HCT116 (cell line): ENCODE data around the gene MVK. TPM values are rescaled to one million over a fixed set of nuclear protein-coding genes. Genes with fewer than 3 reads are reported as not detected.

Experiments
- ATAC-seq: fragments of 200-7000 bp; cut with Tn5 transposase; 2 replicates; pipeline ENCODE4 v1.9.1; 2020; ENCODE audit warnings: mild to moderate bottlenecking, moderate library complexity
- BruUV-seq: library from RNA; stranded (reverse); fragments of 400-500 nt; replicated peaks from 2 replicates; lab custom pipeline; 2021; lab: Mats Ljungman, UMichigan
- CTCF ChIA-PET: fragments of 300-600 bp; sonication (Branson Sonifier 250); formaldehyde crosslinking; loops from one replicate; lab custom pipeline; 2021; ENCODE audit warnings: antibody characterized with exemption; lab: Charles Lee
- POLR2A ChIA-PET: fragments of 300-600, 350-600 bp; sonication (Branson Sonifier 250); formaldehyde crosslinking; loops from one replicate; lab custom pipeline; 2021; ENCODE audit warnings: antibody characterized with exemption; lab: Charles Lee
- RAD21 ChIA-PET, 2 experiments: fragments of 300-600 bp; sonication (Branson Sonifier 250); formaldehyde crosslinking; loops; one replicate each; lab custom pipeline; 2023; ENCODE audit warnings: low total read pairs in 2 of 2; ENCODE audit not compliant: uncharacterized antibody in 2 of 2, unreplicated experiment in 2 of 2, low non-redundant PET in 1 of 2; lab: Charles Lee
- DNase-seq: peaks from one replicate; pipeline ENCODE4 v3.0.0-alpha.2; 2010; ENCODE audit warnings: low read depth, low spot score
- H2AFZ ChIP-seq: fragments of 200-600 bp; shearing (Covaris generic), sonication (generic); 2 replicates; pipeline ENCODE4 v1.6.1; 2017; ENCODE audit warnings: low read depth, mixed run types, mixed read lengths, antibody characterized with exemption, low read length; ENCODE audit not compliant: poor library complexity, severe bottlenecking
- H3K27ac ChIP-seq: 2 replicates; pipeline ENCODE4 v1.5.1; 2012; ENCODE audit warnings: low read depth, low read length
- H3K27me3 ChIP-seq: fragments of 200-600 bp; sonication (generic); 2 replicates; pipeline ENCODE4 v1.6.1; 2016; ENCODE audit warnings: mixed run types, low read length, mixed read lengths; ENCODE audit not compliant: insufficient read depth
- H3K36me3 ChIP-seq, 2 experiments: fragments of 200-500 bp in 1 of 2; fragments of 200-600 bp in 1 of 2; sonication (Bioruptor generic) in 1 of 2; sonication (generic) in 1 of 2; 2 replicates each; pipeline versions ENCODE4 v1.5.1 to v1.6.1; 2014 to 2016; ENCODE audit warnings: low read length in 2 of 2, inconsistent platforms in 1 of 2, mixed read lengths in 1 of 2, mixed run types in 1 of 2; ENCODE audit not compliant: insufficient read depth in 2 of 2, control insufficient read depth in 1 of 2
- H3K4me1 ChIP-seq, 2 experiments: fragments of 200-600 bp in 1 of 2; sonication (generic) in 1 of 2; 2 replicates each; pipeline versions ENCODE4 v1.5.1 to v1.6.1; 2012 to 2017; ENCODE audit warnings: low read length in 2 of 2, inconsistent platforms in 1 of 2, mild to moderate bottlenecking in 1 of 2, mixed read lengths in 1 of 2, mixed run types in 1 of 2, moderate library complexity in 1 of 2; ENCODE audit not compliant: insufficient read depth in 2 of 2, control insufficient read depth in 1 of 2
- H3K4me2 ChIP-seq: fragments of 200-600 bp; sonication (generic); 2 replicates; pipeline ENCODE4 v1.6.1; 2017; ENCODE audit warnings: mixed run types, low read length, mixed read lengths
- H3K4me3 ChIP-seq, 2 experiments: fragments of 200-600 bp in 1 of 2; sonication (generic) in 1 of 2; replicated peaks in 1 of 2; 2 replicates each; pipeline ENCODE4 v1.5.1; 2011 to 2016; ENCODE audit warnings: low read length in 2 of 2, control low read depth in 1 of 2, low read depth in 1 of 2, mild to moderate bottlenecking in 1 of 2, mixed read lengths in 1 of 2, mixed run types in 1 of 2
- H3K79me2 ChIP-seq: fragments of 200-600 bp; sonication (generic); 2 replicates; pipeline ENCODE4 v1.6.1; 2017; ENCODE audit warnings: mild to moderate bottlenecking, mixed run types, low read length, moderate library complexity, mixed read lengths; ENCODE audit not compliant: insufficient read depth
- H3K9ac ChIP-seq: fragments of 200-600 bp; sonication (generic); 2 replicates; pipeline ENCODE4 v1.6.1; 2016; ENCODE audit warnings: low read length, mixed read lengths
- H3K9me2 ChIP-seq: fragments of 200-600 bp; sonication (generic), shearing (Covaris generic); 2 replicates; pipeline ENCODE4 v1.6.1; 2017; ENCODE audit warnings: mixed run types, mild to moderate bottlenecking, moderate library complexity; ENCODE audit not compliant: insufficient read depth
- H3K9me3 ChIP-seq, 2 experiments: fragments of 200-500 bp in 1 of 2; fragments of 200-600 bp in 1 of 2; sonication (Bioruptor generic) in 1 of 2; sonication (generic) in 1 of 2; 2 replicates each; pipeline ENCODE4 v1.6.1; 2014 to 2017; ENCODE audit warnings: low read length in 2 of 2, mixed read lengths in 2 of 2, inconsistent platforms in 1 of 2, low read depth in 1 of 2, mild to moderate bottlenecking in 1 of 2, mixed run types in 1 of 2, moderate library complexity in 1 of 2; ENCODE audit not compliant: control insufficient read depth in 1 of 2, insufficient read depth in 1 of 2
- H4K20me1 ChIP-seq: fragments of 200-600 bp; sonication (generic), shearing (Covaris generic); 2 replicates; pipeline ENCODE4 v1.6.1; 2017; ENCODE audit warnings: mixed run types, mild to moderate bottlenecking, moderate library complexity; ENCODE audit not compliant: insufficient read depth
- CEBPB ChIP-seq: IDR thresholded peaks from 2 replicates; pipeline ENCODE4 v1.6.1; 2012; ENCODE audit warnings: low read depth
- EGR1 ChIP-seq: IDR thresholded peaks from 2 replicates; pipeline ENCODE4 v1.6.1; 2012; ENCODE audit warnings: low read depth
- ELF1 ChIP-seq: IDR thresholded peaks from 2 replicates; pipeline ENCODE4 v1.6.1; 2012; ENCODE audit warnings: low read depth, borderline replicate concordance
- EZH2phosphoT487 ChIP-seq: fragments of 200-600 bp; IDR thresholded peaks from 2 replicates; pipeline ENCODE4 v1.6.1; 2018; ENCODE audit warnings: antibody characterized with exemption, borderline replicate concordance
- JUND ChIP-seq: IDR thresholded peaks from 2 replicates; pipeline ENCODE4 v1.6.1; 2012
- POLR2A ChIP-seq: IDR thresholded peaks from 2 replicates; pipeline ENCODE4 v1.7.0; 2011; ENCODE audit warnings: borderline replicate concordance; ENCODE audit not compliant: insufficient read depth, insufficient read length; ENCODE audit errors: extremely low read depth
- SIN3A ChIP-seq: IDR thresholded peaks from 2 replicates; pipeline ENCODE4 v1.6.1; 2012; ENCODE audit warnings: low read depth
- SP1 ChIP-seq: IDR thresholded peaks from 2 replicates; pipeline ENCODE4 v1.6.1; 2012; ENCODE audit warnings: low read depth
- SRF ChIP-seq: IDR thresholded peaks from 2 replicates; pipeline ENCODE4 v1.6.1; 2012; ENCODE audit warnings: low read depth
- YY1 ChIP-seq: IDR thresholded peaks from 2 replicates; pipeline ENCODE4 v1.6.1; 2011; ENCODE audit warnings: low read length, low read depth, moderate library complexity, mild to moderate bottlenecking; ENCODE audit not compliant: insufficient replicate concordance; ENCODE audit errors: extremely low read depth
- ZNF274 ChIP-seq: fragments of 200-500 bp; sonication (Bioruptor generic); IDR thresholded peaks from 2 replicates; pipeline ENCODE4 v1.6.1; 2014; ENCODE audit warnings: mild to moderate bottlenecking, low read depth, low read length, inconsistent platforms
- intact Hi-C: fragments of 100-400 bp; cut with micrococcal nuclease; formaldehyde crosslinking; loops from 2 replicates; pipeline ENCODE4 v1.10.0; 2022
- total RNA-seq: library from RNA; stranded (reverse); gene quantifications from one replicate; pipeline ENCODE4 v1.2.1, GENCODE V29; 2021; ENCODE audit not compliant: unreplicated experiment
- TF ChIP-seq, protein P1 (sequence below): IDR thresholded peaks from 2 replicates; pipeline ENCODE4 v1.6.1; 2012
- TF ChIP-seq, protein P2 (sequence below), 3 experiments: fragments of 200-600 bp in 1 of 3; sonication (generic) in 1 of 3; IDR thresholded peaks in 2 of 3; conservative IDR thresholded peaks in 1 of 3; 2 replicates each; pipeline ENCODE4 v1.5.1; 2012 to 2017; ENCODE audit warnings: low read depth in 2 of 3, low read length in 2 of 3, antibody characterized with exemption in 1 of 3, borderline replicate concordance in 1 of 3, control low read depth in 1 of 3, mild to moderate bottlenecking in 1 of 3, mixed read lengths in 1 of 3, mixed run types in 1 of 3, moderate library complexity in 1 of 3; ENCODE audit not compliant: insufficient read depth in 1 of 3
- TF ChIP-seq, protein P3 (sequence below): IDR thresholded peaks from 2 replicates; pipeline ENCODE4 v1.6.1; 2012

Gene MVK
- total RNA-seq, 1 experiment from 2014 or later = 17.3 TPM

DNA sequence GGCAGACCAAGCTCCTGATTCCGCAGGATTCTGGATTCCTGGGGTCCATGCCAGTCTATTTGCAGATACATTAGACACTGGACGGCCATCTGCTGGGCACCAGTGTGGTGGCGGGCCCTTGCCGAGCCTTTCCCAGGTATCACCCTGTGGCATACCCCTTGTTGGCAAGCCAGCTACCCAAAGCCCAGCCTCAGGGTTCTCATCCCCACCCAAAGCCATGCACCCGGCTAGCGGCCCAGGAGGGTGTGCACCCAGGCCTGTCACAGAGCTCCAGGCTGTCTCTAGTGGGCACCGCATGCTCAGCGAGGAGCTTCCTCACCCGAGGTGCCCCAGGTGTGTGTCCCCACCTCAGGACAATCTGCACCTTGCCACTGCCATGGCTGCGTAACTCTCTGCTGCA lies 14.0 kb upstream of the MVK start:
- BruUV-seq = no TSS peak
- CTCF ChIA-PET = no interaction called here
- RAD21 ChIA-PET = no interaction called here
- H3K9me3 ChIP-seq = no peaks in the 10 kb centered on the region
- DNase-seq (no peak), ATAC-seq (no peak)
- 0 out of 2 replicates have a peak, but pooled peaks cover 2% of the 10 kb centered on the region for H3K27me3 ChIP-seq
- no peak overlapping the region for H3K4me2 ChIP-seq
- no peak overlapping the region for H3K9ac ChIP-seq
- TF ChIP-seq EGR1 (no peak), SIN3A (no peak), POLR2A (no peak), SP1 (no peak), JUND (no peak), ELF1 (no peak), ZNF274 (no peak), CEBPB (no peak), EZH2phosphoT487 (no peak), YY1 (no peak), SRF (no peak)
- TF ChIP-seq, protein P1, sequence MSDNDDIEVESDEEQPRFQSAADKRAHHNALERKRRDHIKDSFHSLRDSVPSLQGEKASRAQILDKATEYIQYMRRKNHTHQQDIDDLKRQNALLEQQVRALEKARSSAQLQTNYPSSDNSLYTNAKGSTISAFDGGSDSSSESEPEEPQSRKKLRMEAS = no peak
- TF ChIP-seq, protein P2, sequence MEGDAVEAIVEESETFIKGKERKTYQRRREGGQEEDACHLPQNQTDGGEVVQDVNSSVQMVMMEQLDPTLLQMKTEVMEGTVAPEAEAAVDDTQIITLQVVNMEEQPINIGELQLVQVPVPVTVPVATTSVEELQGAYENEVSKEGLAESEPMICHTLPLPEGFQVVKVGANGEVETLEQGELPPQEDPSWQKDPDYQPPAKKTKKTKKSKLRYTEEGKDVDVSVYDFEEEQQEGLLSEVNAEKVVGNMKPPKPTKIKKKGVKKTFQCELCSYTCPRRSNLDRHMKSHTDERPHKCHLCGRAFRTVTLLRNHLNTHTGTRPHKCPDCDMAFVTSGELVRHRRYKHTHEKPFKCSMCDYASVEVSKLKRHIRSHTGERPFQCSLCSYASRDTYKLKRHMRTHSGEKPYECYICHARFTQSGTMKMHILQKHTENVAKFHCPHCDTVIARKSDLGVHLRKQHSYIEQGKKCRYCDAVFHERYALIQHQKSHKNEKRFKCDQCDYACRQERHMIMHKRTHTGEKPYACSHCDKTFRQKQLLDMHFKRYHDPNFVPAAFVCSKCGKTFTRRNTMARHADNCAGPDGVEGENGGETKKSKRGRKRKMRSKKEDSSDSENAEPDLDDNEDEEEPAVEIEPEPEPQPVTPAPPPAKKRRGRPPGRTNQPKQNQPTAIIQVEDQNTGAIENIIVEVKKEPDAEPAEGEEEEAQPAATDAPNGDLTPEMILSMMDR (IDR thresholded peaks at IDR 0.05 in 2 of 3, conservative IDR thresholded peaks at IDR 0.05 in 1 of 3; ENCODE audit: borderline replicate concordance in 1 of 3, insufficient read depth in 1 of 3, low read depth in 2 of 3, low read length in 2 of 3) = no peak
- TF ChIP-seq, protein P3, sequence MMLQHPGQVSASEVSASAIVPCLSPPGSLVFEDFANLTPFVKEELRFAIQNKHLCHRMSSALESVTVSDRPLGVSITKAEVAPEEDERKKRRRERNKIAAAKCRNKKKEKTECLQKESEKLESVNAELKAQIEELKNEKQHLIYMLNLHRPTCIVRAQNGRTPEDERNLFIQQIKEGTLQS = no peak
- no peak overlapping the region for H2AFZ ChIP-seq
- POLR2A ChIA-PET = no interaction called here
- no peak overlapping the region for H3K27ac ChIP-seq
- no peaks in the 10 kb centered on the region for H3K79me2 ChIP-seq
- no peak overlapping the region for H3K4me3 ChIP-seq
- intact Hi-C loops = no loop called here
- H4K20me1 ChIP-seq = no peaks in the 10 kb centered on the region
- no peaks in the 10 kb centered on the region for H3K9me2 ChIP-seq
- H3K36me3 ChIP-seq = no peaks in the 10 kb centered on the region
- no peaks in the 10 kb centered on the region for H3K4me1 ChIP-seq
